GM11168 (cell line): ENCODE data around the gene MPP1.

Source experiments
- in situ Hi-C: fragments of 300-500 bp; cut with MboI; formaldehyde crosslinking; loops from one replicate; pipeline ENCODE4 v1.12.0; 2022; ENCODE audit warnings: low sequenced_read_pairs; ENCODE audit not compliant: unreplicated experiment

The MPP1 gene

DNA sequence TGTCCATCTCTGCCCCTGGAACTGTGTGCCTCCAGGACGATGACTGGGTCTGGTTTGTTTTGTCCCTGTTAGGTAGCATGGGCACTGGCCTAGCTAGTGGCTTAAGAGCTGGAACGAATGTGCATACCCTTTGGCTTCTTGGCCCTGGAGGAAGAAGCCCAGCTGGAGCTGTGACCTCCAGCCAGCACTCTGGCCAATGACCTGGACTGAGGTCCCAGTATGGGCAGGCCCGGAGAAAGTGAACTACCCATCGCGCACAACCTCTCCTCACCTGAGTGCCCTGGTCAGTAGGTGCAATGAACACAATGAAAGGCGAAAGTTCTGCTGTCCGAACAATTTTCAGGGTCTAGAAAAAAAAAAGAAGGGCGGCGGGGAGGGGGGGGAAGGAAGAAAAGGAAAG is 24.3 kb downstream of the MPP1 start:
- in situ Hi-C loops = no loop called here

DNA sequence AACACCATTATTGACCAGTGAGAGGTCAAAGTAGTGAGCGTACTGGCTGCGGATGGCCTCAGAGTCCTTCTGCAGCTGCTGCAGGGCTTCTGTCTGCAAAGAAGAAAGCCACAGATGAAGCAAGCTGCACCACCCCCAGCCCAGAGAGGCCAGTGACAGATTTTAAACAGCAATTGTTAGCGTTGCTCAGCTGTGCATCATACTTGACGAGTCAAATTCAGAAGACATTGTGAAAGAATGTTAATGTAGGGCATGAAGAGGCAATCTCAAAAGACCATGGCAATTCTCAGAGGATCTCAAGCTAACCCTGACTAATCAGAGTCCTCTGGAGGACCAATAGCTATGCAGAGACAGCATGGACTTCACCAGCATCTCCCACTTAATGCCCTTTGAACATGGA is 26.0 kb downstream of the MPP1 start:
- in situ Hi-C loops = no loop called here

DNA sequence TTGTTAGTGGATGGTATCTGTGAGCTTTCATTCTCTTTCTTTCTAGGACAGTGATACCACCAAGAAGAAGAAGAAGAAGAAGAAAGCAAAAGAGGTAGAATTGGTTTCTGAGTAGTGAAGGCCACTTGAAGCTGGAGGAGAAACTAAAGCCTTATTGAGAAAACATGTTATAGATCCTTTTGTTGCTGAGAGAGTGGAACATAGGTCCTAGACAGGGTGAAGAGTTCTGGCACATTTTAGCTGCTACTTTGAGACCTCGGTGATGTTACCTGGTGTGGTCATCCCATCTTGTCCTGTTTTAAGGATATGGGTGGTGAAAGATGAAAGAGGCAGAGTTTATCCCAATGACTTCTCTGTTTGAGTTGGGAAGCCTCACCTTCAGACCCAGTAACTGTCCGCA is 28.5 kb downstream of the MPP1 start:
- in situ Hi-C loops = no loop called here

DNA sequence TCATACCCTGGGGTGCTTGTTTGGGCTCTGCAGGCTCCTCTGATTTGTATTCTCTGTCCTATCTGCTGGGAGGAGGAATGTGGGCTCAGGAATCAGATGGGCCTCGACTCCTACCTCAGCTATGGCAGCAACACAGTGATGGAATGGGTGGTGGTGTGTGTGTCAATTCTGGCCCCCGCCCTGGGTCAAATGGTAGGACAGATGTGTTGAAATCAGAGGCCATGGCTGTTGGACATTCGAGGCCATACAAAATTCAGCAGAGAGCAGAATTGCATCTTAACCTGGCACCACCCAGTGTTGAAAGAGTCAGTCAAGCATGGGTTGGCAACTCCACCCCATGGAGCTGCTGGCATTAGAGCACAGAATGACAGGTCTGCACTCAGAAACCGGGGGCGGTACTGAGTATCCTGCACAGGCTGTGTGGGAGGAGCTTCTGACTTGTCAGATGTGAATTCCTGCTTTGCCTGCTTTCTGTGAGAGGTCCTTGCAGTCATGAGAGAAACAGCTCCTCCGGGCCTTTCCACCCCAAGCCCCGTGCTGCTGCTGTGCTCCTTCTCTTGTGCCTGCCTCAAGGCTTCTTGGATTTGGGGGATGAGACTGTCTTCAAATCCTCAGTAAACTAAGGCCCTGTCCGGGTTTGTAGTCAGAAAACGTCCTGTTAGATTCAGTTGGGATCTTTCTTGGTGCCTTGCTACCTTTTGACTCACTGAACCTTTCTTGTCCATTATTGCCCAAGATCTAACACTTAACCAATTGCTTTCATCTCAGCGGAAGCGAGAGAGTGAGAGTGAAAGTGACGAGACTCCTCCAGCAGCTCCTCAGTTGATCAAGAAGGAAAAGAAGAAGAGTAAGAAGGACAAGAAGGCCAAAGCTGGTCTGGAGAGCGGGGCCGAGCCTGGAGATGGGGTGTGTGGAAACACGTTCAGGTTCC is 29.6 kb downstream of the MPP1 start:
- in situ Hi-C loops = no loop called here

DNA sequence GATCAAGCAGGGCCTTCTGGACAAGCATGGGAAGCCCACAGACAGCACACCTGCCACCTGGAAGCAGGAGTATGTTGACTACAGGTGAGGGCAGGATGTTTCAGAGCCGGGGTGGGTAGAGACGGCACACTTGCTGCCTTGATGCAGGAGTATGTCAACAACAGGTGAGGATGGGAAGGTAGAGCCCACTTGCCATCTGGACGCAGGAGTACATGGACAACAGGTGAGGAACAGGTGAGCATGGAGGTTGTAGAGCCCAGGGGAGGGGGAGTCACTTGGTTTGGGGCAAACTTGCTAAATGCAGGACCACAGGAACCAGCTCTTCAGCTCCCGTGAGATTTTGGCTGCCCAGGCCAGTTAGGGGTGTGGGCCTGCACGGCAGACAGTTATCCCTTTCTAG is 30.7 kb downstream of the MPP1 start:
- in situ Hi-C loops = no loop called here

DNA sequence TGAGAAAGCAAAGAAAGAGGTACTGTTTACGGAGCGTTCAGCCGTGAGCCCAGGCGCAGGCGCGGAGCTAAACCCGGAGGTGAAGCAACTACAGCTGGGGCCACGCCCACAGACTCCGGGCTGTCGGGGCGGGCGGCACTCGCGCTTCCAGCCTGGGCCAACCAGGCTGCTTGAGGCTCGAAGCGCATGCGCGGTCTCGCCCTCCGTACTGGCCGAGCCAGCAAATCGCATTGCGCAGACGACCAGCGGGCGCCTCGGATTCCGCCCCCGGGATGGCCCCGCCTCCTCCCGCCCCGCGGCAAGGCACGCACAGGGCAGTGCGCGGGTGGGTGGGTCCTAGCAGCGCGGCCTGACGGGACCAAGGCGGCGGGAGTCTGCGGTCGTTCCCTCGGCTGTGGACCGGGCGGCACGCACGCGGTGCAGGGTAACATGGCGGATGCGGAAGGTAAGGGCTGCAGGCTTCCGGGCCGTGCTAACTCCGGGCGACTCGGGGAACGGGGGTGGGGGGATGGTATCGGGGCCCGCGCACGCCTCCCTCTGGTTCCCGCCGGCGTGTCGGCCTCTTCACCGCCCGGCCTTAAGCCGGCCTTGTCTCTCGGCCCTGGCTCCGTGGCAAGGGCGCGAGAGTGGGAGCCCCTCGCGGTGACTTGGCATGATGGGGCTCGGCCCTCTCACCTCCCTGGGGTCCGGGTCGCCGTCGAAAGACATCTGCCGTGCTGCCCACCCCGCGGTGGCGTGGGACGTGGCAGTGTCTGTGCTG is 42.6 kb downstream of the MPP1 start, which contains the start of gene DKC1:
DKC1 (plus strand) TSS at position 328 of the 760 bp plus-strand sequence; CDS start at position 430, 102 bp downstream.
- in situ Hi-C loops = no loop called here

DNA sequence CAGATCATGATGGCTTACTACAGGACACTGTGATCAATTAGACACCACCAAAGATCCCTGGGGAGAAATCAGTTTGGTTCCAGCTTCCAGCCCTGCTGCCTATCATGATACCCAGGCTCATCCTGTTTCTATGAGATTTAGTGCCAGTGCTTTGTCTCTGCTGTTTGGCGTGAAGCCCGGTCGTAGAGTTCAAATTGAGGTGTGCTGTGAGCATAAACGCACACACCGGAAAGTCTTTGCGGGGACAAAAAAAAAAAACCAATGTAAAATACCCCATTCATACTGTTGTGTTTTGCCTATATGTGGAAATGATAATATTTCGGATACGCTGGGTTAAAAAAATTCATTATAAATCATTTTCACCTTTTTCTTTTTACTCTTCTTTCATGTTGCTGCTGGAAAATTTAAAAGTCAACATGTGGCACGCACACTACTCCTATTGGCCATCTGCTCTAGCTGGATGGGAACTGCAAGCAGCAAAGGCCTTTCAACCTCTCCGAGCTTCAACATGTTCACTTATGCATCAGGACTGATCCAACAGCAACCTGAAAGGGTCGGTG is 43.2 kb downstream of the MPP1 start:
- in situ Hi-C loops = no loop called here

DNA sequence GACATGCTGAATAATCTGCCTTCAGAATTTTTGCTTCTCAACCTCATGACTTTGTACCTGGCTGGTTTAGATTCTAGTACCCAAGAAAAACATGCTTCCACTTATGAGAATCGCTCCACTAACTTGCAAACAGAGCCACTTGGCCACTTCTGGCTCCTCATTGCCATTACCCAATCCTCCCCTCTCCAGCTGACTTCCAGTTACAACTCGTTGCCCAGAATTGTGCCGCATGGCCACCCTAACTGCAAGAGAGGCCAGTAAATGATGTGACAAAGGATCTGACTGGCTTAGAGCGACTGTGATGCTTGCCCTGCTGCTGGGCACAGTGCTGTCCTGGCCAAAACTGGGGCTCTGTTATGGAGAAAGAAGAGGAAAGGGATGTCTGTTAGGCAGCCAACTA is 46.6 kb downstream of the MPP1 start:
- in situ Hi-C loops = no loop called here

DNA sequence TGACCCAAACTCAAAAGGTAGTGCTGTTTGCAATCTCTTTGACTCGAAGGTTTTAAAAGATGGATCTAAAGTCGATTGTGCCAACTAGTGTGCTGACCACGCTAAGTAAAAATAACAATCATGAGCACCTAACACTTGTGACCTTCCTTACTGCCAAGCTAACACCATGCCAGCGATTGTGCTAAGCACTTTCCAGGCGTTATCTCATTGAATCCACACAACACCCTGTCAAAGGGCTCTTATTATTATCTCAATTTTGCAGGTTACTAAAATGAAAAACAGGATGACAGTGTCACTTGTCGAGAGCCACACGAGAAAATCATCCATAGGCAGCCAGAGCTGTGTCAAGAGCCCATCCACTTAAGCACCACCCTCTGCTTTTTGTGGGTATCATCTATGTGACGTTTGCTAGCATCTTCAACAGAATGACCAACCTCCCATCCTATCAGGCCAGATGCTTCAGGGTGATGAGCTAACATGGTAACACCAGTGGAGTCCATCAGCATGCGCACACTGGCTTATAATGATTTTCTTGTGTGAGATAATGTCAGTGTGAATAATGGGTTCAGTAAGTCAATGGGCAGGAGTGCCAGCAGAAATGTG is 53.5 kb downstream of the MPP1 start:
- in situ Hi-C loops = no loop called here

DNA sequence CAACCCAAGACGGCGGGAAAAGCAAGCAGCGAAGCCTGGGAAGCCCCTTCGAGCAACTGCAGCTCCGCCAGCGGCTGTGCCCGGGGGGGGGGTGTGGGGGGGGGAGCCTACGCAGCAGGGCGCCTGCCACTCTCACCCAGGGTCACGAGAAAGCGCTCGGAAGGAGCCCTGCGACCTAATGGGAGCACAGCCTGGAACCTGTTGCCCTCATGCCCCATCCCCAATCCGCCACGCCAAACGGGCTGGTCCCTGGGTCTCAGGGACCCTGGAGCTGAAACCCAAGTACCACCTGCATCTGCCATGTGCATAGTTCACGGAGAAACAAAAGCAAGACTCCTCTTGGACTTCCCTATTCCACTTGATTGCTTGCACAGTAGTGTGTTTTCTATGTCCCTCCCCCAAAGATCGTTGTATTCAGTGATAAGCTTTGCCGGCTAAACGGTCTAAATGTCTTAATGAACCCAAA is 54.0 kb downstream of the MPP1 start:
- in situ Hi-C loops = no loop called here

DNA sequence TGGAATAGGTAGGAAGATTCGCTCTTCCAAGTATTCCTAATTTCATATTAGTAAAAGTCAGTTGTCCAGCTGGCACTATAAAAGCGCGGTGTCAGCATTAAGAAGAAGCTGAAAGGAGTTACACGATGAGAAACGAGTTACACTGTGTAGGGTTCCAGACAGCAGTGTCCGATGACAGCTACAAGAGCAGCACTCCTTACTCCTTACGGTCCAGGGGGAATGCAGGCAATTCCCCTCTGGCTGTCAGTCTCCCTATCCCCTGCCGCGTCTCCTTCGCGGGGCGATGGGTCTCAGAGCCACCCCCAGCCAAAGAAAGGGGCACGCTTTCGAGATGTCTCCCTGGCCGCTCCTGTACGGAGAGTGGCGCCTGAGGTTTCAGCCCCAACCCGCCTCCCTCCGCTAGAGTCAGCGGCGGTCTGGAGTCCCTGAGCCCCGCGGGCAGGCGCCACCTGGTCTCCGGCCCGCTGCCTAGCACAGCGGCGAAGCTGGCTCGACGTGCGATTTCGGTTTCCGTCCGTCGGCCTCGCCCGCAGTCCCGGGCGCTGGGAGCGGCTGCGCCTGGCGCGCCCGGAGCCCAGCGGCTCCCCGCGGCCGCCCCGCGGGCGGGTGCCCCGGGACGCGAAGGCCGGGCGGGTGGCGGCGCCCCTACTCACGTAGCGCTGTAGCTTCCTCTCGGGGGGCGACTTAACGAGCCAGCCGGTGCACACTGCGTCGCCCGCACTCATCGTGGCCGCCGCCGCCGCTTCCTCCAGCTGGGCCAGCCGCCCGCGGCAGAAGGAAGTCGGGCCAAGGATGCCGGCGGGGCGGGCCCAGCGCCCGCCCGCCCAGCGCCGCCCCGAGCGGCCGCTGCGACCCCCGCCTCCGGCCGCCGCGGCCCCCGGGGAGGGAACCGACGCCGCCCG is 54.7 kb downstream of the MPP1 start, which contains the start of gene GAB3:
GAB3 (minus strand) TSS at position 777 of the 902 bp plus-strand sequence; CDS start at position 725, 52 bp downstream.
- in situ Hi-C loops = no loop called here

DNA sequence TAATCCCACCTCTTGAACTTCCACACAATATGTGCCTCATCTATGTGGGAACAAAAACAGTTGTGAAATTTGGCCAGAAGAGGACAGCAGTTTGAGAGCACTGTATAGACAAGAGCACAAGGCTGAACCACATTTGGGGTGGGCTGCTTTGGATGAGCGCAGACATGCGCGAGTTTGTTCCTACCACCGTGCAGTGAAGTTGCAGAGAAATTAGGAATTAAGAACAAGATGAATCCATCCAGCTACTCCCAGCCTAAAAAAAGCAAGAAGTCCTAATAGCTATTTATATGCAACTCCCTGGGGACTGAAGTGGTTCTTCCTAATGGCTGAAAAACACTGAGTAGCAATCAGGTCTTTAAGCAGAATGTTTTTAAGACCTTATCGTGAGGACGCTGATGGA is 55.4 kb downstream of the MPP1 start:
- in situ Hi-C loops = no loop called here

DNA sequence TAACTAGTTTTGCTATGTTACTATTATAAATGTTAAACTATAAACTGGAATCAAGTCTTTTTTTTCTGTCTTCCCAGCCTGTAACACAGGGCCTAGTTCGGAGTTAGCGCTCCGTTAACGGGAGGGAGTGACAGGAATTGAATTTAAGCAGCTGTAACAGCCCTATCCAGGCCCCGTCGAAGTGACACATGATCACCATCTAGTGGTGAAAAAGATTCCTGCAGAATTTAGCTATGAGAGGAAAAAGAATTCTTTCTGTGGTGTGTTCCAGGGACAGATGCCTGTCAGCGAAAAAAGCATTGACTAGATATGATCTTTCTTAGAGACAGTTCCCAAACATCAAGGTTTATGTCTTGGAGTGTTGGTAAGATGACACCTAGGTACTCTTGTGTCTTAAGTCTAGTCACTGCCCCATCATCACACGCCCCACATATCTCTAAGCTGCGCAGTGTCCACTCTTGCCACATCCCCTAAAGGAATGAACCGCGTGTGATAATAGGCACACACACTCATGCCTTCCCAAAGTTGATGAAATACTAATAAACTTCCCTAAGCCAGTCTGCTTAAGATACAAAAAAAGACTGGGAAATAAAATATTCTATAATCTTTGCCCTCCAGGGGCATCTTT is 56.5 kb downstream of the MPP1 start:
- in situ Hi-C loops = no loop called here

DNA sequence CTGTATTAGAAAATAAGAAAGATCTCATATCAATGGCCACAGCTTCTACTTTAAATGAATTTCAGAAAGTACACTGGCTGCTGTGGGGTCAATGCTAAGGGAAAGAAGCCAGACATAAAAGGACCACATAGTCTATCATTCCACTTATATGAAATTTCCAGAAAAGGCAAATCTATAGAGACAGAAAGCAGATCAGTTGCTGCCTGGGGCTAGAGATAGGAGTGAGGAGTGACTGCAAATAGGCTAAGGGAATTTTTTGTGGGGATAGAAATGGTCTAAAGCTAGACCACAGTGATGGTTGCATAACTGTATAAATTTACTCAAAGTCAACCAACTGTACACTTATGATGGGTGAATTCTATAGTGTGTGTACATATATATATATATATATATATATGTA is 62.7 kb downstream of the MPP1 start:
- in situ Hi-C loops = no loop called here

DNA sequence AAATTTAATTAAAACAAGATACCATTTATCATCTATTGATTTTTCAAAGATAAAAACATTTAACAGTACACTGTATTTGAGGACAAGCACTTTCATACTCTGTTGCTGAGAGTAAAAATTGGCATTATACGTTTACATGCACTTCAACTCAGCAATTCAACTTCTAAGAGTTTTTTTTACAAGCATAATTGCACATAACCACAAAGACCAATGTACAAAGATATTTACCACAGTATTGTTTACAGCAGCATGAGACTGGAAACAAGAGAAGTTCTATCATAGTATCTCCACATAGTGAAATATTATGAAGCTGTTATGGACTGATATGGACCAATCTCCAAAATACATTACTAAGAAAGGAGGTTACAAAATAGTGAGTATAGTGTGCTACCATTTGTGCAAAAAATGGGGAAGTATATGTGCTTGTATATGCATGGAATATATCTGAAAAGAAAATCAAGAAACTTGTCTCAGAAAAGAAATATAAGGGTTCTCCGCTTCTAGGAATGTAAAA is 65.3 kb downstream of the MPP1 start:
- in situ Hi-C loops = no loop called here

DNA sequence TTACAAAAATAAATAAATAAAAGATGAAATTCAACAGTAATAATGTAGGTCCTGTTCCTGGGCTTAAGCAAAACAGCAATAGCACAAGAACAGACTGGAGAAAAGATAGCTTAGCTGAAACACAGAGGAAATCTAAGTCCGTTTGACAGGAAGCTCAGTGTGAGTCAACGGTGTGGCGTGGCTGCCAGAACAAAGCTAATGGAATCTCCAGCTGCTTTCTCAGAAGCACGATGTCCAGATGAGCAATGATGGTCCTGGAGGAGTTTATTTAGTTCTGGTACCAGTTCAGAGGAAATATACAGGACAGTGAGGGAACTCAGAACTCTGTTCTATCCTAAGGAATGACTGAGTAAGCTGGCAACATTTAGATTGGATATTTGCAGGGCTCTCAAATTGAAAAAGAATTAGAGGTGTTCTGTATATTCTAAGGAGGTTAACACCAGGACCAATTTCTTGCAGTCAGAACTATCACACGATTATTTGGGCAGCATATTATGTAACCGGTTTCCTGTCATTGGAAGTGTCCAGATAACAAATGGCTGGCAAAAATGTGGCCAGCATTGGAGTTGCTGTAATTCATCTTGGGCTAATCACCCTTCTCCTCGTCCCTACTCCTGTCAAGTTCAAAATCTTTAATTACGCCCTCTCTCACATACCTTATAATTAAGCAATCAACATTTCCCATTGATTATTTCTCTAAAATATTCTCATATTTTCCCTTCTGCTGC is 67.1 kb downstream of the MPP1 start:
- in situ Hi-C loops = no loop called here

DNA sequence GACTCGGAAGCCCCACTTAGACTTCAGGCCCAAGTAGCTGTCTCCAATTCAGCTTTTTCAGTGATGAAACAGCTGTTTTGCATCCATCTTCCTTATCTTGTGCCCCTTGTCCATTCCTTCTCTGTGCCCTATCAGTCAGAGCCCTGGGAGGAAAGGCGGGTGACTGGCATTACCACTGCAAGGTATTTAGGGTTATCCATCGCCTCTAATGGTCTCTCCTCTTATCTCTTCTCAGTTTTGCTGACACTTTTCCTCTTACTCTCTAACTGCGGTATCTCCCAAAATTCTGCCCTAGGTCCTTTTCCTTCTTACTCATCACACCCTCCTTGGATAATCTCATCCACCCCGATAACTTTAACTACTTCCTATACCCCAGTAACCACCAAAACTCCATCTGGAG is 68.1 kb downstream of the MPP1 start:
- in situ Hi-C loops = no loop called here
